Trophoblast cell (in vitro differentiated cells and primary cell): ENCODE results near the gene IFNL4.
"Not testable (repeated sequence)": the region's sequence is repeated elsewhere in the genome, so short reads cannot be mapped to it uniquely, and the experiment has no call there.

Source experiments
- DNase-seq, 2 donors: peaks; one replicate each; pipeline ENCODE4 v3.0.0-alpha.2; 2016
- H2AFZ ChIP-seq: 2 replicates; pipeline ENCODE4 v1.6.1; 2013; ENCODE audit warnings: low read length, moderate library complexity, mild to moderate bottlenecking; ENCODE audit not compliant: insufficient read depth, poor library complexity
- H2AK5ac ChIP-seq: 2 replicates; pipeline ENCODE4 v1.6.1; 2013; ENCODE audit warnings: mild to moderate bottlenecking, low read length
- H2BK120ac ChIP-seq: 2 replicates; pipeline ENCODE4 v1.6.1; 2013; ENCODE audit warnings: low read length, mild to moderate bottlenecking, moderate library complexity; ENCODE audit not compliant: insufficient read depth, poor library complexity
- H2BK12ac ChIP-seq: 2 replicates; pipeline ENCODE4 v1.6.1; 2013; ENCODE audit warnings: mild to moderate bottlenecking, low read length, moderate library complexity
- H2BK5ac ChIP-seq: 2 replicates; pipeline ENCODE4 v1.6.1; 2013; ENCODE audit warnings: low read length, low read depth, moderate library complexity, mild to moderate bottlenecking; ENCODE audit not compliant: poor library complexity
- H3K14ac ChIP-seq: 2 replicates; pipeline ENCODE4 v1.6.1; 2013; ENCODE audit warnings: mild to moderate bottlenecking, low read length
- H3K18ac ChIP-seq: 2 replicates; pipeline ENCODE4 v1.6.1; 2013; ENCODE audit warnings: mild to moderate bottlenecking, low read length
- H3K23ac ChIP-seq: 2 replicates; pipeline ENCODE4 v1.6.1; 2013; ENCODE audit warnings: low read length
- H3K27ac ChIP-seq: 2 replicates; pipeline ENCODE4 v1.5.1; 2013; ENCODE audit warnings: low read depth, mild to moderate bottlenecking, inconsistent platforms, low read length, moderate library complexity
- H3K27me3 ChIP-seq: 2 replicates; pipeline ENCODE4 v1.6.1; 2013; ENCODE audit warnings: inconsistent platforms, mild to moderate bottlenecking, low read length, moderate library complexity; ENCODE audit not compliant: insufficient read depth
- H3K36me3 ChIP-seq, 2 experiments: 1 replicate in 1 of 2; 2 replicates in 1 of 2; pipeline ENCODE4 v1.6.1; 2013; ENCODE audit warnings: low read length in 2 of 2, mild to moderate bottlenecking in 2 of 2, moderate library complexity in 1 of 2; ENCODE audit not compliant: insufficient read depth in 2 of 2, control insufficient read depth in 1 of 2
- H3K4ac ChIP-seq: 2 replicates; pipeline ENCODE4 v1.6.1; 2013; ENCODE audit warnings: low read depth, mild to moderate bottlenecking, low read length, moderate library complexity
- H3K4me1 ChIP-seq, 2 experiments: 1 replicate in 1 of 2; 2 replicates in 1 of 2; pipeline ENCODE4 v1.6.1; 2013; ENCODE audit warnings: low read length in 2 of 2, mild to moderate bottlenecking in 2 of 2, moderate library complexity in 1 of 2; ENCODE audit not compliant: insufficient read depth in 2 of 2, control insufficient read depth in 1 of 2
- H3K4me2 ChIP-seq: 2 replicates; pipeline ENCODE4 v1.6.1; 2013; ENCODE audit warnings: inconsistent platforms, mild to moderate bottlenecking, low read length, moderate library complexity
- H3K4me3 ChIP-seq: 2 replicates; pipeline ENCODE4 v1.5.1; 2013; ENCODE audit warnings: mild to moderate bottlenecking, low read depth, low read length, inconsistent platforms
- H3K79me1 ChIP-seq: one replicate; pipeline ENCODE4 v1.6.1; 2013; ENCODE audit warnings: low read length
- H3K79me2 ChIP-seq: 2 replicates; pipeline ENCODE4 v1.6.1; 2013; ENCODE audit warnings: low read length, mild to moderate bottlenecking; ENCODE audit not compliant: control insufficient read depth, insufficient read depth, poor library complexity
- H3K9ac ChIP-seq: 2 replicates; pipeline ENCODE4 v1.6.1; 2013; ENCODE audit warnings: mild to moderate bottlenecking, low read length
- H3K9me3 ChIP-seq: 2 replicates; pipeline ENCODE4 v1.6.1; 2013; ENCODE audit warnings: low read depth, mild to moderate bottlenecking, control low read depth, inconsistent platforms, low read length; ENCODE audit not compliant: insufficient read depth
- H4K12ac ChIP-seq: 2 replicates; pipeline ENCODE4 v1.6.1; 2013; ENCODE audit warnings: low read depth, mild to moderate bottlenecking, low read length, moderate library complexity
- H4K8ac ChIP-seq: 2 replicates; pipeline ENCODE4 v1.6.1; 2013; ENCODE audit warnings: low read depth, mild to moderate bottlenecking, low read length, moderate library complexity
- H4K91ac ChIP-seq: one replicate; pipeline ENCODE4 v1.6.1; 2013; ENCODE audit warnings: low read depth, mild to moderate bottlenecking, low read length, moderate library complexity
- WGBS: extraction: QIAGEN DNeasy Blood & Tissue Kit; methylation state at CpG from one replicate; pipeline ENCODE4 v1.1.7; 2013; ENCODE audit warnings: missing lambda C conversion rate; ENCODE audit not compliant: insufficient read length, insufficient coverage; ENCODE audit errors: extremely low coverage; 5-methylcytosine and 5-hydroxymethylcytosine counted together

Gene IFNL4

GRCh38 chr19:39219108-39219507, 29.5 kb downstream of the IFNL4 start:
- not testable (repeated sequence) for H3K79me2 ChIP-seq, H2BK120ac ChIP-seq, H2BK12ac ChIP-seq, H2AFZ ChIP-seq, H3K14ac ChIP-seq, H4K91ac ChIP-seq, H3K9me3 ChIP-seq, H3K79me1 ChIP-seq, H4K8ac ChIP-seq, H2BK5ac ChIP-seq, H3K4ac ChIP-seq, H3K4me2 ChIP-seq, H4K12ac ChIP-seq, H3K4me3 ChIP-seq, H3K27me3 ChIP-seq, H3K9ac ChIP-seq, H2AK5ac ChIP-seq, H3K18ac ChIP-seq, DNase-seq, H3K36me3 ChIP-seq, H3K27ac ChIP-seq, H3K23ac ChIP-seq, H3K4me1 ChIP-seq
- no CpG with 5 or more reads among the region's 10 CpGs for WGBS

GRCh38 chr19:39218230-39219007, 30.2 kb downstream of the IFNL4 start:
- Histone ChIP-seq H2BK12ac (no peak overlapping the region), H4K91ac (no peak overlapping the region), H4K12ac (no peak overlapping the region), H3K9me3 (peaks cover 4% of the 10 kb centered on the region), H2AK5ac (no peak overlapping the region), H3K14ac (no peak overlapping the region), H3K4me1 (no peaks in the 10 kb centered on the region), H3K23ac (no peak overlapping the region), H3K18ac (no peak overlapping the region), H3K36me3 (no peaks in the 10 kb centered on the region), H3K4me3 (no peak overlapping the region), H4K8ac (no peak overlapping the region), H3K27ac (no peak overlapping the region), H3K4ac (no peak overlapping the region), H3K9ac (peak overlapping the region; percentile 75), H2BK120ac (no peak overlapping the region), H2AFZ (no peak overlapping the region), H3K79me1 (no peaks in the 10 kb centered on the region), H2BK5ac (no peak overlapping the region), H3K4me2 (no peak overlapping the region), H3K79me2 (no peaks in the 10 kb centered on the region), H3K27me3 (no peaks in the 10 kb centered on the region)
- no CpG with 5 or more reads among the region's 15 CpGs for WGBS
- no peak for DNase-seq

- H2AK5ac ChIP-seq: no peak overlapping the region
- peaks cover 4% of the 10 kb centered on the region for H3K9me3 ChIP-seq
- H3K27me3 ChIP-seq: no peaks in the 10 kb centered on the region
- H3K23ac ChIP-seq: no peak overlapping the region
- no peak overlapping the region for H3K4me2 ChIP-seq
- H3K9ac ChIP-seq: no peak overlapping the region
- H4K8ac ChIP-seq: no peak overlapping the region
- H3K4me1 ChIP-seq: no peaks in the 10 kb centered on the region
- H3K4me3 ChIP-seq: no peak overlapping the region
- H2BK5ac ChIP-seq: no peak overlapping the region
- no peaks in the 10 kb centered on the region for H3K79me1 ChIP-seq
- H4K12ac ChIP-seq: no peak overlapping the region
- H4K91ac ChIP-seq: no peak overlapping the region
- H3K27ac ChIP-seq: no peak overlapping the region
- no peak overlapping the region for H2BK12ac ChIP-seq
- H3K14ac ChIP-seq: no peak overlapping the region
- H2BK120ac ChIP-seq: no peak overlapping the region
- no peak overlapping the region for H3K18ac ChIP-seq
- H3K36me3 ChIP-seq: no peaks in the 10 kb centered on the region
- H3K79me2 ChIP-seq: no peaks in the 10 kb centered on the region
- H2AFZ ChIP-seq: no peak overlapping the region
- no peak overlapping the region for H3K4ac ChIP-seq
- DNase-seq: no peak
- WGBS: no CpG with 5 or more reads among the region's 5 CpGs
Observed at GRCh38 chr19:39217094-39217493, 31.6 kb downstream of the IFNL4 start.

- H3K9me3 ChIP-seq, H3K27ac ChIP-seq: not testable (repeated sequence)
Observed at GRCh38 chr19:39215323-39215722, 33.3 kb downstream of the IFNL4 start.

More at GRCh38 chr19:39215323-39215722, 33.3 kb downstream of the IFNL4 start:
- no CpG with 5 or more reads among the region's 3 CpGs for WGBS
- not testable (repeated sequence) for H2BK5ac ChIP-seq, H3K14ac ChIP-seq, H2AK5ac ChIP-seq, H3K79me2 ChIP-seq, H3K4me2 ChIP-seq, H3K4ac ChIP-seq, H3K27me3 ChIP-seq, H3K4me1 ChIP-seq, H3K79me1 ChIP-seq, H2BK120ac ChIP-seq, H4K91ac ChIP-seq, H2AFZ ChIP-seq, H4K12ac ChIP-seq, H3K18ac ChIP-seq, H3K9ac ChIP-seq, H2BK12ac ChIP-seq, H4K8ac ChIP-seq, H3K23ac ChIP-seq, H3K4me3 ChIP-seq, H3K36me3 ChIP-seq, DNase-seq
